ENCODE measurements around the gene ATXN7L1. TPM values are rescaled to one million over a fixed set of nuclear protein-coding genes. Genes with fewer than 3 reads are reported as not detected.

The ATXN7L1 gene
- total RNA-seq, 1 donor from 2014 or later: 12.6 TPM

DNA sequence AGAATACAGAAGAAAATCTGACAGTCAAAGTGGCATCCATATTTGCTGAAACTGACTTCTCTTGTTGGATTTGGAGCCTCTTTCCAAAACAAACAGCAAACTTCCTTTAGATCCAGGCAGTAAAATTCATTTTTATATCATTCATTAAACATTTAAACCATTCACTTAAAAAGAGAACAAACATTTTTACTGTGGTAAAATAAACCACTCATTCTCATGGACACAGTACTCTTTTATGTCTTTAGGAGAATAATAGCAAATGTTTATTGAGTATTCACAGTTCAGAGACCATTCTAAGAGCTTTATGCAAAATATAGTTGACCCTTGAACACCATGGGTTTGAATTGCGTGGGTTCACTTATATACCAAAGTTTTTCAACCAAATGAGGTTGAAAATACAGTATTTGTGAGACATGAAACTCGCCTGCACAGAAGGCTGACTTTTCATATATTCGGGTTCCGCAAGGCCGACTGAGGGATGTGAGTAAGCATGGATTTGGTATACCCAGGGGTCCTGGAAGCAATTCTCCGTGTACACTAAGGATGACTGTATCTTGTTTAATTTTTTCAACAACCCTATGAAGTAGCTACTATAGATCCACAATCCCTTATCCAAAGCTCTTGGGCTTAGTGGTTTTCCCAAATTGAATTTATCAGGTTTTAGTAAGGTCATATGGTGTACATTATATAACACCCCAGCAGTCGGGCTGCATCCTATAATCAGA is 49.1 kb downstream of the ATXN7L1 start:
- Mint-ChIP-seq H3K27ac (ENCODE audit: unreplicated experiment) (no peak overlapping the region), H3K9me3 (ENCODE audit: unreplicated experiment) (peaks cover 10% of the 10 kb centered on the region), H3K4me1 (ENCODE audit: unreplicated experiment) (peaks cover 43% of the 10 kb centered on the region), H3K27me3 (ENCODE audit: unreplicated experiment) (no peaks in the 10 kb centered on the region), H3K36me3 (ENCODE audit: unreplicated experiment) (peaks cover 17% of the 10 kb centered on the region), H3K4me3 (ENCODE audit: unreplicated experiment) (no peak overlapping the region)
- TF ChIP-seq, protein P1, sequence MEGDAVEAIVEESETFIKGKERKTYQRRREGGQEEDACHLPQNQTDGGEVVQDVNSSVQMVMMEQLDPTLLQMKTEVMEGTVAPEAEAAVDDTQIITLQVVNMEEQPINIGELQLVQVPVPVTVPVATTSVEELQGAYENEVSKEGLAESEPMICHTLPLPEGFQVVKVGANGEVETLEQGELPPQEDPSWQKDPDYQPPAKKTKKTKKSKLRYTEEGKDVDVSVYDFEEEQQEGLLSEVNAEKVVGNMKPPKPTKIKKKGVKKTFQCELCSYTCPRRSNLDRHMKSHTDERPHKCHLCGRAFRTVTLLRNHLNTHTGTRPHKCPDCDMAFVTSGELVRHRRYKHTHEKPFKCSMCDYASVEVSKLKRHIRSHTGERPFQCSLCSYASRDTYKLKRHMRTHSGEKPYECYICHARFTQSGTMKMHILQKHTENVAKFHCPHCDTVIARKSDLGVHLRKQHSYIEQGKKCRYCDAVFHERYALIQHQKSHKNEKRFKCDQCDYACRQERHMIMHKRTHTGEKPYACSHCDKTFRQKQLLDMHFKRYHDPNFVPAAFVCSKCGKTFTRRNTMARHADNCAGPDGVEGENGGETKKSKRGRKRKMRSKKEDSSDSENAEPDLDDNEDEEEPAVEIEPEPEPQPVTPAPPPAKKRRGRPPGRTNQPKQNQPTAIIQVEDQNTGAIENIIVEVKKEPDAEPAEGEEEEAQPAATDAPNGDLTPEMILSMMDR (IDR thresholded peaks at IDR 0.05): no peak
- no peak for DNase-seq (ENCODE audit: extremely low spot score, unreplicated experiment)

DNA sequence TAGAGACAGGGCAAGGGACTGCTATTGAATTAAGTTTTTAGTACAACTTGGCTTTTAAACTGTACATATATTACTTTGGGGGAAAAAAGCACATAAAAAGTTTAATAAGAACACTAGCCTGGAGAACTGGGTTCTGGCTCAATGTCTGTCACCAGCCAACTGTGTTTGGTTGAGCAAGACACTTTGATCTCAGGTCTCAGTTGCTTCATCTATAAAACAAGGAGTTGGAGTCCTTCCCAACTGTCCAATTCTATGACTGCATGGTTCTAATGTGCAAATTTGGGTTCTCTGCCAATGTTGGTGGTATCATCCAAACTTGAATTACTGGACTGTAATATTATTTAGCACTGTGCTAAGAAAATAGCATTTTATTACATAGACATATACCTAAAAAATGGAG is 50.3 kb downstream of the ATXN7L1 start:
- TF ChIP-seq, protein P1 (IDR thresholded peaks at IDR 0.05): no peak
- peaks cover 17% of the 10 kb centered on the region for H3K36me3 Mint-ChIP-seq (ENCODE audit: unreplicated experiment)
- H3K4me1 Mint-ChIP-seq (ENCODE audit: unreplicated experiment): peaks cover 33% of the 10 kb centered on the region
- no peaks in the 10 kb centered on the region for H3K27me3 Mint-ChIP-seq (ENCODE audit: unreplicated experiment)
- DNase-seq (ENCODE audit: extremely low spot score, unreplicated experiment): no peak
- no peak overlapping the region for H3K27ac Mint-ChIP-seq (ENCODE audit: unreplicated experiment)
- peaks cover 10% of the 10 kb centered on the region for H3K9me3 Mint-ChIP-seq (ENCODE audit: unreplicated experiment)
- no peak overlapping the region for H3K4me3 Mint-ChIP-seq (ENCODE audit: unreplicated experiment)

DNA sequence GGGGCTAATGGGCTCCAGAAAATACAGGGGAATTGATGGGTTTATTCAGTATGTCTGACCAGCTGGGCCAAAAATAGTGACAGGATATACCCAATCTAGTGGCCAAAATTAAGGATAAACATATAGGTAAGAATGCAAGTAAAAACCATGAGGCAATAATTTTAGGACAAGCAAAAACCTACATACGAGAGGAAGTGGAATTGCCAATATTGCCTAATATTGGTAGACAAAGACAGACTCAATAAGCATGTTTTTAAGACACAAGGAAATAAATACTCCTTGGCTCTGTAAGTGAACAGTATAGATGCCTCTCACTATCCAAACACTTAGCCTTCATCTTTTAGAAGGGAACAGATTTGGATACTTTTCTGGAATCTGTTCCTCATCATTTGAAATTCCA is 51.0 kb downstream of the ATXN7L1 start:
- DNase-seq (ENCODE audit: extremely low spot score, unreplicated experiment): no peak

DNA sequence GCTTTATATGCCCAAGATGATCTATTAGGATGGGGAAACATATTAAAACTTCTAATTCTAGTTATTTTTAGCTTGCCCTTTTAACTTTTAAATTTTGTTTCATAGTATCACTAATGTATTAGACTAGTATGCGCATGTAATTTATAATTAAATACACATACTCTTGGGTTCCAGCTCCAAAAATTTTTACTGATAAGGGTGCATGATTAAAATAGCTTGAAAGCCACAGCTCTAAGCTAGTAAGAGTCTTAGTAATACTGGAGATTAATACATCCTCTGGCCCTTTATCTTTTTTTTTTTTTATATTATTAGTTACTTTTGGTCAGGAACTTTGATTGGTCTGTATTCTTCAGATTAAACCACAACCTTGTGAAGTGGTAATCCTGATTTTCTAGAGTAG is 53.6 kb downstream of the ATXN7L1 start:
- H3K9me3 Mint-ChIP-seq (ENCODE audit: unreplicated experiment): peaks cover 10% of the 10 kb centered on the region
- H3K4me1 Mint-ChIP-seq (ENCODE audit: unreplicated experiment): peaks cover 10% of the 10 kb centered on the region
- no peak overlapping the region for H3K27ac Mint-ChIP-seq (ENCODE audit: unreplicated experiment)
- H3K36me3 Mint-ChIP-seq (ENCODE audit: unreplicated experiment): peaks cover 25% of the 10 kb centered on the region
- H3K27me3 Mint-ChIP-seq (ENCODE audit: unreplicated experiment): no peaks in the 10 kb centered on the region
- TF ChIP-seq, protein P1 (IDR thresholded peaks at IDR 0.05): no peak
- no peak overlapping the region for H3K4me3 Mint-ChIP-seq (ENCODE audit: unreplicated experiment)
- DNase-seq (ENCODE audit: extremely low spot score, unreplicated experiment): no peak

More for the DNA sequence above, 51.0 kb downstream of the ATXN7L1 start:
- TF ChIP-seq, protein P1 (IDR thresholded peaks at IDR 0.05): no peak
- Mint-ChIP-seq H3K36me3 (ENCODE audit: unreplicated experiment) (peaks cover 20% of the 10 kb centered on the region), H3K27me3 (ENCODE audit: unreplicated experiment) (no peaks in the 10 kb centered on the region), H3K4me1 (ENCODE audit: unreplicated experiment) (peaks cover 26% of the 10 kb centered on the region), H3K27ac (ENCODE audit: unreplicated experiment) (no peak overlapping the region), H3K4me3 (ENCODE audit: unreplicated experiment) (no peak overlapping the region), H3K9me3 (ENCODE audit: unreplicated experiment) (peaks cover 10% of the 10 kb centered on the region)

DNA sequence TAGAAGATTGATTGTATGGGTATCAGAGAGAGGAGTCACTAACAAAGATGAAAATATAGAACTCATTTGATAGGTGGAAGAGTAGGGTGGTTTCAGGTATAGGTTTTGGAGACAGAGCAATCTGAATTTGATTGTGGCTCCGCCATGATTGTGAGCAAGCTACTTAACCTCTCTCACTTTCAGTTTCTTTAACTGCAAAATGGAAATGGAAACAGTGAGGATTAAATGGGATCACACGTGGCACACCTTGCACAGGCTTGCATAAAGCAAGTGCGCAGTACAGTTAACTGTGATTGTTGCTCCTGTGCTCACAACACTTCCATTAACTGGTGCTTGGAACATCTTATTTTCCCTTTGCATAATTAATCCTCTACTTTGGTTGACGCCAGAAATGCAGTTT is 54.9 kb downstream of the ATXN7L1 start:
- H3K9me3 Mint-ChIP-seq (ENCODE audit: unreplicated experiment): peaks cover 10% of the 10 kb centered on the region
- H3K27ac Mint-ChIP-seq (ENCODE audit: unreplicated experiment): no peak overlapping the region
- peaks cover 22% of the 10 kb centered on the region for H3K36me3 Mint-ChIP-seq (ENCODE audit: unreplicated experiment)
- no peak for DNase-seq (ENCODE audit: extremely low spot score, unreplicated experiment)
- no peak overlapping the region for H3K4me3 Mint-ChIP-seq (ENCODE audit: unreplicated experiment)
- TF ChIP-seq, protein P1 (IDR thresholded peaks at IDR 0.05): no peak
- H3K27me3 Mint-ChIP-seq (ENCODE audit: unreplicated experiment): no peaks in the 10 kb centered on the region
- H3K4me1 Mint-ChIP-seq (ENCODE audit: unreplicated experiment): peaks cover 15% of the 10 kb centered on the region
